Stimulated activated naive CD8-positive, alpha-beta T cell treated with anti-CD3 and anti-CD28 coated beads, Interleukin-15, amount 100 ng/mL, for 72 hours (primary cell): ENCODE results near the gene CD22.
"Not testable (repeated sequence)": the region's sequence is repeated elsewhere in the genome, so short reads cannot be mapped to it uniquely, and the experiment has no call there.

Source experiments
- ATAC-seq: fragments of 150-1000 bp; cut with Tn5 transposase; 2 replicates; pipeline ENCODE4 v1.10.0; 2021; ENCODE audit warnings: mild to moderate bottlenecking, moderate library complexity
- DNase-seq, 2 donors: peaks; one replicate each; pipeline ENCODE4 v3.0.0; 2021 to 2022
- H3K27ac Mint-ChIP-seq, 2 donors: one replicate each; pipeline ENCODE4 v1.8.0; 2022; ENCODE audit warnings: mild to moderate bottlenecking in 2 of 2, mixed read lengths in 2 of 2, moderate library complexity in 2 of 2
- H3K27me3 Mint-ChIP-seq: one replicate; pipeline ENCODE4 v1.8.0; 2022; ENCODE audit warnings: mixed read lengths
- H3K4me1 Mint-ChIP-seq: one replicate; pipeline ENCODE4 v1.8.0; 2022; ENCODE audit warnings: mild to moderate bottlenecking, mixed read lengths
- H3K4me3 Mint-ChIP-seq, 2 donors: one replicate each; pipeline ENCODE4 v1.8.0; 2022; ENCODE audit warnings: mild to moderate bottlenecking in 2 of 2, mixed read lengths in 2 of 2, moderate library complexity in 1 of 2
- H3K9me3 Mint-ChIP-seq, 2 donors: one replicate each; pipeline ENCODE4 v1.8.0; 2022; ENCODE audit warnings: mixed read lengths in 2 of 2

Gene CD22

GRCh38 chr19:35352177-35352447 is 23.1 kb downstream of the CD22 start:
- no peak for DNase-seq
- no peak for ATAC-seq
- peaks cover 45% of the 10 kb centered on the region for H3K4me1 Mint-ChIP-seq
- H3K4me3 Mint-ChIP-seq, result peak overlapping the region in 1 of 2 donors; percentile 19
- H3K27me3 Mint-ChIP-seq, result peaks cover 36% of the 10 kb centered on the region
- H3K27ac Mint-ChIP-seq, result no peak overlapping the region
- H3K9me3 Mint-ChIP-seq, result no peaks in the 10 kb centered on the region

- Mint-ChIP-seq H3K27me3 (peaks cover 36% of the 10 kb centered on the region), H3K4me1 (peaks cover 45% of the 10 kb centered on the region), H3K9me3 (no peaks in the 10 kb centered on the region), H3K27ac (peak overlapping the region in 1 of 2 donors; percentile 49), H3K4me3 (peak overlapping the region in 1 of 2 donors; percentile 40)
- peak; percentile 75 for ATAC-seq
- peak; percentile 58 to 75 for DNase-seq
These were observed 23.7 kb downstream of the CD22 start for GRCh38 chr19:35352448-35353304.

- no peak overlapping the region for H3K27ac Mint-ChIP-seq
- peaks cover 44% of the 10 kb centered on the region for H3K4me1 Mint-ChIP-seq
- H3K27me3 Mint-ChIP-seq, result peaks cover 36% of the 10 kb centered on the region
- peak in 1 of 2 donors; percentile 6 for DNase-seq
- no peak for ATAC-seq
- H3K4me3 Mint-ChIP-seq, result no peak overlapping the region
- no peaks in the 10 kb centered on the region for H3K9me3 Mint-ChIP-seq
These were observed 24.6 kb downstream of the CD22 start for GRCh38 chr19:35353635-35354034.

GRCh38 chr19:35354898-35355297 is 25.9 kb downstream of the CD22 start:
- peak in 1 of 2 donors; percentile 8 for DNase-seq
- H3K4me3 Mint-ChIP-seq, result no peak overlapping the region
- ATAC-seq, result no peak
- peaks cover 29% of the 10 kb centered on the region for H3K27me3 Mint-ChIP-seq
- no peak overlapping the region for H3K27ac Mint-ChIP-seq
- H3K4me1 Mint-ChIP-seq, result peaks cover 32% of the 10 kb centered on the region
- no peaks in the 10 kb centered on the region for H3K9me3 Mint-ChIP-seq

- peaks cover 25% of the 10 kb centered on the region for H3K4me1 Mint-ChIP-seq
- ATAC-seq, result no peak
- H3K27ac Mint-ChIP-seq, result no peak overlapping the region
- H3K27me3 Mint-ChIP-seq, result peaks cover 25% of the 10 kb centered on the region
- no peaks in the 10 kb centered on the region for H3K9me3 Mint-ChIP-seq
- H3K4me3 Mint-ChIP-seq, result no peak overlapping the region
- no peak for DNase-seq
These were observed 26.9 kb downstream of the CD22 start for GRCh38 chr19:35355791-35356460.

- ATAC-seq (peak; percentile 45), DNase-seq (no peak)
- H3K9me3 Mint-ChIP-seq, result no peaks in the 10 kb centered on the region
- H3K27ac Mint-ChIP-seq, result peak within 1 kb of the TSS; percentile 85 to 93
- H3K4me1 Mint-ChIP-seq, result peaks cover 16% of the 10 kb centered on the region
- peak within 1 kb of the TSS; percentile 68 to 71 for H3K4me3 Mint-ChIP-seq
- H3K27me3 Mint-ChIP-seq, result peaks cover 36% of the 10 kb centered on the region
These were observed 29.0 kb downstream of the CD22 start, which contains the start of gene FFAR3 for GRCh38 chr19:35357867-35358573. FFAR3 (plus strand) TSS chr19:35358460; CDS start chr19:35358891, 431 bp downstream.

GRCh38 chr19:35358834-35359233 is 29.8 kb downstream of the CD22 start:
- DNase-seq, ATAC-seq, H3K9me3 Mint-ChIP-seq: not testable (repeated sequence)
- Mint-ChIP-seq H3K27ac (peak overlapping the region in 1 of 2 donors; percentile 38), H3K4me3 (peak overlapping the region in 1 of 2 donors; percentile 56), H3K4me1 (peaks cover 15% of the 10 kb centered on the region), H3K27me3 (peaks cover 42% of the 10 kb centered on the region)

- H3K9me3 Mint-ChIP-seq, ATAC-seq, H3K27ac Mint-ChIP-seq, H3K4me3 Mint-ChIP-seq, DNase-seq: not testable (repeated sequence)
- Mint-ChIP-seq H3K4me1 (peaks cover 15% of the 10 kb centered on the region), H3K27me3 (peaks cover 42% of the 10 kb centered on the region)
These were observed 30.4 kb downstream of the CD22 start for GRCh38 chr19:35359395-35359794.

- not testable (repeated sequence) for DNase-seq, H3K9me3 Mint-ChIP-seq, H3K4me3 Mint-ChIP-seq, ATAC-seq
- peak overlapping the region in 1 of 2 donors; percentile 39 for H3K27ac Mint-ChIP-seq
- H3K27me3 Mint-ChIP-seq, result peaks cover 42% of the 10 kb centered on the region
- peaks cover 15% of the 10 kb centered on the region for H3K4me1 Mint-ChIP-seq
These were observed 31.1 kb downstream of the CD22 start for GRCh38 chr19:35360081-35360480.

GRCh38 chr19:35360880-35361420 is 32.0 kb downstream of the CD22 start:
- DNase-seq, result no peak
- ATAC-seq, result no peak
- peaks cover 15% of the 10 kb centered on the region for H3K4me1 Mint-ChIP-seq
- no peak overlapping the region for H3K27ac Mint-ChIP-seq
- no peaks in the 10 kb centered on the region for H3K9me3 Mint-ChIP-seq
- H3K4me3 Mint-ChIP-seq, result no peak overlapping the region
- H3K27me3 Mint-ChIP-seq, result peaks cover 38% of the 10 kb centered on the region

GRCh38 chr19:35362261-35363000 is 33.4 kb downstream of the CD22 start:
- no peak for DNase-seq
- H3K4me3 Mint-ChIP-seq, result no peak overlapping the region
- H3K27me3 Mint-ChIP-seq, result peaks cover 34% of the 10 kb centered on the region
- no peaks in the 10 kb centered on the region for H3K9me3 Mint-ChIP-seq
- ATAC-seq, result no peak
- H3K27ac Mint-ChIP-seq, result no peak overlapping the region
- H3K4me1 Mint-ChIP-seq, result peaks cover 11% of the 10 kb centered on the region

- ATAC-seq (peak; percentile 49), DNase-seq (no peak)
- Mint-ChIP-seq H3K4me1 (peaks cover 7% of the 10 kb centered on the region), H3K4me3 (no peak overlapping the region), H3K27ac (peak overlapping the region in 1 of 2 donors; percentile 61), H3K9me3 (no peaks in the 10 kb centered on the region), H3K27me3 (peaks cover 41% of the 10 kb centered on the region)
These were observed 34.1 kb downstream of the CD22 start for GRCh38 chr19:35363001-35363590.

- Mint-ChIP-seq H3K27ac (no peak overlapping the region), H3K4me1 (peaks cover 4% of the 10 kb centered on the region), H3K4me3 (no peak overlapping the region), H3K9me3 (no peaks in the 10 kb centered on the region), H3K27me3 (peaks cover 49% of the 10 kb centered on the region)
- ATAC-seq (no peak), DNase-seq (no peak)
These were observed 34.9 kb downstream of the CD22 start for GRCh38 chr19:35363711-35364425.

GRCh38 chr19:35365303-35365702 is 36.3 kb downstream of the CD22 start:
- Mint-ChIP-seq H3K9me3 (no peaks in the 10 kb centered on the region), H3K27me3 (peaks cover 57% of the 10 kb centered on the region), H3K4me3 (no peak overlapping the region), H3K4me1 (peaks cover 4% of the 10 kb centered on the region), H3K27ac (no peak overlapping the region)
- ATAC-seq, result no peak
- no peak for DNase-seq
